Fibroblast of skin of left quadriceps (primary cell): ENCODE results near the gene CSNK1G2.
A peak's percentile ranks its signal among the peaks of the same experiment; 100 is the strongest.

Experiments
- DNase-seq, 2 experiments: peaks; one replicate each; pipeline ENCODE4 v3.0.0-alpha.2; 2013; ENCODE audit warnings: low read depth in 2 of 2

Gene CSNK1G2

DNA sequence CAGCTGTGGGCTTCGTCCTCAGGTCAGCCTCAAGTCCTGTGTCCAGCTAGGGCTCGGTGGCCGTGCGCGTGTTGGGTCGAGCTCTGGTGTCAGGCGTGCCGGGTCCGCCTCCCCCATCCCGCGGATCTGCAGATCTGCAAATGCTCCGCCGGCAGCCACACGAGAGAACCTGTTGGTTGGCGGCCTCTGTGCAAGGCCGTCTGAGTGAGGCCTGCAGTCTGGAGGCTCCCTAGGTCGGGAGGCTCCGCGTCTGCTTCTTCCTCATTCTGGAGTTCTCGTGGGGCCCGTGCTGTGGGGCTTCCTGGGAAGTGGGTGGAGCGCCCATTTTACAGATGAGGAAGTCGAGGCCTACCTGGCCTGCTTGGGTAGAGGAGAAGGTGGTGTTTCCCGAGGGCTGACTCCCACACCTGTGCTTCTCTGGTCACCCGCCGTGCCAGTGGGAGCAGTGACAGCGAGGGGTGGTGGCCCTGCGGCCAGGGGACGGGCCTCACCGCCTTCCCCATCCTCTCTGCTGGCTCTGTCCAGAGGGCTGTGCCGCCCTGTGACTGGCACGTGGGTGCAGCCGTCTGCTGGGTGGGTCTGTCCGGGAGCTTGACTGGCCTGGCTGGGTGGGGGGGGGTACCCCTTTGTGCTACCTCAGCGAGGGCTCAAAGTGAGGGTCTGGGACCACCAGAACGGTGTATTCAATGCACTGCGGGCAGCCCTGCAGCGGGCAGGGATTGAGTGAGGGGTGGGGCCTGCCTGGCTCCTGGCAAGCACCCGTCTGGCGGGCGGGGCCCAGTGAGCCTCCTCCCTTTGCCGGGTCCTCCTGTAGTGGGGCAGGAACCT, 3.3 kb downstream of the CSNK1G2 start:
- DNase-seq, result no peak

DNA sequence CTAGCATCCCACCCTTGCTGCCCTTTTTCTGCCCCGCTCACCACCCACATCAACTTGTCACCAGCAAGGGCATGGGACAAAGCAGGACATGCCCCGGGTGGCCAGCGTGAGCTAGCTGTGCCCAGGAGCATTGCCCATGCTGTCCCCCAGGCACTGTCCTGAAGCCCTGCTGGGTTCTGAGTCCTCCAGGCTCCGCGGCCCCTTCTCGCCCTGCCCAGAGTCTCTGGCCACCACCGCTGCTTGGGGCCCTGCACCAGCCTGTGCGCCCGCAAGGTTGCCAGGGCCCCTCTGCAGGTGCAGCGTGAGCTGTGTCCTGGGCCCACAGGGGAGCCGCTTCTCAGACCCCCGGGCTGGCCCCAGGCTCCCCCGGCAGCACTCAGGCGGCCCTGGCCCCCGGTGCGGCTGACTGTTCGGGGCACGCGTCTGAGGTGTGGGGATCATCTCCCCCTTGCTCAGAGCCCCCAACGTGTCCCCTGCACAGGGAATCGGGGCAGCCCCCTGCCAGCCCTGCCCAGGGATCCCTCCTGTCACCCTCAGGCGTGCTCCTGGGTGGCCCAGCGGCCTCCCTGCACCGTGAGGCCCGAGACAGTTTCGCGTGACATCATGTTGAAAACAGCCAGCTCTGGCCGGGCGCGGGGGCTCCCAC, 4.1 kb downstream of the CSNK1G2 start:
- DNase-seq, result no peak

DNA sequence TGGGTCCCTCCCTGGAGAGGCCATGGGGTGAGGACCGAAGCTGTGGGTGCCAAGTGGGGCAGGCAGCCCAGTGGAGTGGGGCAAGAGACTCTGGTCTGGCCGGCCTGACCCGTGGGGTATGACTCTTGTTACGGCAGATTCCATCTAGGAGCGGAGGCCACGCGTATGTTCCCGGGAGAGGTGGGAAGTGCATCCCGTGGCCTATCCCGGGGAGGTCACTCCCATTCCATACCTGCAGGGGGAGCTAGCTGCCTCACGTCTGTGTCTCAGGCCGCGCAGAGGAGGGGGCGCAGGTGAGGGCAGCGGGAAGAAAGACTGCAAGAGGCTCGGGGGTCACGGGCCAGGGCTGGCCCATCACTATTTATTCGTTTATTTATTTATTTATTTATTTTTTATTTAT, 4.9 kb downstream of the CSNK1G2 start:
- DNase-seq, result peak in 1 of 2 experiments; percentile 6

DNA sequence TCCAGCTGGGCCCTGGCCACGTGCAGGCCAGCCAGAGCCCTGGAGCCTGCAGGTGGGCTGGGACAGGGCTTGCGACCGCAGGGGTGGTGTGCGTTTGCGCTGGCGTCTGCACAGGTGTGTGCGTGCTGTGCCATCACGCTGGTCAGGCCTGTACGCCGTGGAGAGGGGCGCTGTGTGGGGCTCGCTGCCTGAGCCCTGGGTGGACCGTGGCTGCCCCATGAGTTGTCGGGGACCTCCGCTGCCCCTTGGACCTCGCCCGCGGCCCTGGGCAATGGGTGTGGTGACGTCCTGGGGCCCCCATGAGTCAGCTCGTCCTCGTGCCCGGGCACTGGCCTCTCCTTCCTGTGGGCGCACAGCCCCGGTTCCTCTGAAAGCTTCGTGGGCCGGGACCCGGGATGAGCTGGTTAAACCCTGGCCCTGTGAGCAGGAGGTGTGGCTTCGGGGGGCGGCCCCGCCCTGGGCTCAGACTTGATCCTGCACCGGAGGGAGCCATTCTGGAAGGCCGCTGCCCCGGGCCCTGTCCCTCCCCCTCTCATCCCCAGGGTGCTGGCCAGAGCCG, 6.8 kb downstream of the CSNK1G2 start:
- DNase-seq, result no peak

DNA sequence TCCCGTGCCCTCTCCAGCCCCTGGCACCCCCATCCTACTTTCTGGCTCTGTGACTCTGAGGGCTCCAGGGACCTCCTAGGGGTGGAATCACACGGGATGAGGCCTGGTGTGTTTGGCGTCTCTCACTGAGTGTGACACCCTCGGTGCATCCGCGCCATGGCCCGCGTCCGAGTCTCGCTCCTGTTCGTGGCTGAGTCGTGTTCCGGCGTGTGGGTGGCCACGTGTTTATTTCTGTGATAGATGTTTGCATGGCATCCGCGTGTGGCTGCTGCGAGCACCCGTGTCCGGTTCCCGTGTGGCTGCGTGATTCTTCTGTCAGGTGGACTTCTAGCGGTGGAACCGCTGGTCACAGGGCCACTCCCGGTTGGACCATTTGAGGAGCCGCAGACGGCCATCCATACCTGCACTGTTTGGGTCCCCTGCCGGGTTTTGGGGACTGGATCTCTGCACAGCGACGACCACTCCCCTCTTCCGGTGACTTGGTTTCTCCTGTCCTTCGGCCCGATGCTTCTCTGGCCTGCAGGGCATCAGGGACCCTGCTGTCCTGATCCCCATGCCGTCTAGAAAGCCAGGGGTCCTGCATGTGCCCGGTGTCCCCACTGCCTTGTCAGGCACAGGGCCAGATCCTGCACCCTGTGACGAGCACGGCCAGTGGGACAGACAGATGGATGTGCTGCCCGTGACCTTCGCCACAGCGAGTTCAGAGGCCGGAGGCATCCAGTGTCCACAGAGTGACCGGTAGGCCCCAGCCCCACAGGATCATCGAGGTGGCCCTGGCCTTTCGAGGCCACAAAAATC, 8.5 kb downstream of the CSNK1G2 start:
- DNase-seq, result no peak

DNA sequence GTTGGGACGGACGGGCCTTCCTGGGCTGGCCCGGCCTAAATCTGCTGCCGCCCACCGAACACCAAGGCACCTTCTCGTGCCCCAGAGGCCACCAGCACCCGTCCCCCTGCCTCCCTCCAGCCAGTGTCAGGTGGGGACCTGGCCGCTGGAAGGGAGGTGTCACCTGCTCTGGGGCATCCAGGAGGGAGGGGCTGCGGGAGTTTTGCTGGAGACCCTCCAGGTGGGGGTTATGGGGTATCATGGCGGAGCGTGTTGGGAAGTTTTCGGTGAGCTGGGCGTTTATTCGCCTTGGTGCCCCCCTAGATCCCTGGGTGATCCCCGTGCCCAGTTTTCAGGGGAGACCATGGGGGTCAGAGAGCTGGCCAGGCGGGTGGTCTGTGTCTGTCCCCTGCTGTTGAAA, 9.7 kb downstream of the CSNK1G2 start:
- no peak for DNase-seq

DNA sequence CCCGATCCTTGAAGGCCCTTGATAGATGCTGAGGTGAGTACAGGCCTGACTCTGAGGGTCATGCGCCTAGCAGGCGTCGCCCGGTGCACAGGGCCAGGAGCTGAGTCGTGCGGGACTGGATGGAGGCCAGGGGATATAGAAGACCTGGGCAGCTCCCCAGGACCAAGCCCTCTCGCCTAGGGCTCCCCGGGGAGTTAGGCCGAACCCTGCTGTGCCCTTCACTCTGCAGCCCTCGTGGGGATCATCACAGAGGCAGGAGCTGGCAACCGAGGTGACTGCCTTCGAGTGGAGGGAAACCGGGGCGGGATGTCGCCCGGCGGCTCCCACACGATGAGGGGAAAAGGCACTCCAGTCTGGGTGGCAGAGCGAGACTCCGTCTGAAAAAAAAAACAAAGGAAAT, 11.7 kb downstream of the CSNK1G2 start:
- DNase-seq, result no peak

DNA sequence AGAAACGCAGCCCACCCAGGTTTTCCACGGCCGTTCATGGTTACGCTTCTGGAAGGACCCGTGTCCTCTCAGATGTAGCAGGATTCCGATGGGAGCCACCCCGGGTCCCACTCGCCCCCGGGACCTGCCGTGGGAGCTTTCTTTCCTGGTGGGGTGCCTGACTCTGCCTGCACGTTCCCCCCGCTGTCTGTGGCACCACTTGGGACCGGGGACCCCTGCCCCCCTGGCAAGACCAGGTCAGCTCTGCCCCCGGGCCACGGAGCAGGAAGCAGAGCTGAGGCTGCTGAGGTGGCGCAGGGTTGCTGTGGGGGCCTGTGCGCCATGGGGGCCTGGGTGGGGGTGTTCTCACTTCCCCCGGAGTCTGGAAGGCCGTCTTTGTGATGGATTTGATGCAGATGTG, 12.1 kb downstream of the CSNK1G2 start:
- DNase-seq, result no peak

DNA sequence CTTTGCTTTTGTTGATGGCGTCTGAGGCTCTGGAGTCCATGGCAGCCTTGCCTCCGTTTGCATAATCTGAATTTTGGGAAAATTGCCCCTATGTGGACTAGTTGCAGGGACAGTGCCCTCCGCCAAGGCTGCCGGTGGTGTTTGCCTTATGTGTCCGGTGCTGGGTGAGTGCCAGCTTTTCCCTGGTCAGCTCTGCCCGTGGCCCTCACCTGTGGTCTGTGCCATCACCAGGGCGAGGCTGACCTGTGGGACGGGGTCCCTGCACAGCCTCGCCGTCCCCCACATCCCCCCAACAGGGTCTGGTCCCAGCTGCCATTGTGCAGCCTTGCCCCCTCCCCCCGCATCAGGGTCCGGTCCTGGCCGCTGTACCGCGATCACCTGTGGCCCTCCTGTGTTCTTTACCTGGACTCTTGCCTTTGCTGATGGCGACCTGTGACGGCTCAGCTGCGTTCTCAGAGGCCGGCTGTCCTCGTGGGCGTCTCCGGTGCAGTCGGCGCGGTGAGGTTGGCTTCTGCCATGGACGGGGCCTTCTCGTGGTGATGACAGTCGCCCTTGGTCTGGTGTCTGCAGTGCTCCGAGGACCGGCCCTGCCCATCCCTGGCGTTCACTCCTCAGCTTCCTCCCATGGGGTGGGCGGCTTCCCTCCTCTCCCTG, 12.6 kb downstream of the CSNK1G2 start:
- no peak for DNase-seq

DNA sequence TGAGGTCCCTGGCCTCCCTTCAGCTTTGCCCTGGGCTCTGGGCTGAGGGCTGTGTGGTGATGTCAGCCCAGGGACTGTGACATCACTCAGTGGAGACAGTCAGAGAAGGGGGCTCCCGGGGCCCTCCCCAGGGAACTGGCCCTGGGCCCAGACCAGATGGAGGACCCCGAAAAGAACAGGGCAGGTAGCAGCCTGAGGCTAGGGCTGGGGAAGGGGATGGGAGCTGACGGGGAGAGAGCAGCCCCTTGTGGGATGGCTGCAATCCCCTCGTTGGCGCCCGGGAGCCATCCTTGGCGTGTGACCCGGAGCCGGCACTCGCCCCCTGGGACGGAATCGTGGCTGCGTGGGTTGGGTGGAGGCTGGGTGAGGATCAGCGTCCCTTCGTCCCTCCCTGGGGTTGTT, 13.6 kb downstream of the CSNK1G2 start:
- DNase-seq, result no peak

DNA sequence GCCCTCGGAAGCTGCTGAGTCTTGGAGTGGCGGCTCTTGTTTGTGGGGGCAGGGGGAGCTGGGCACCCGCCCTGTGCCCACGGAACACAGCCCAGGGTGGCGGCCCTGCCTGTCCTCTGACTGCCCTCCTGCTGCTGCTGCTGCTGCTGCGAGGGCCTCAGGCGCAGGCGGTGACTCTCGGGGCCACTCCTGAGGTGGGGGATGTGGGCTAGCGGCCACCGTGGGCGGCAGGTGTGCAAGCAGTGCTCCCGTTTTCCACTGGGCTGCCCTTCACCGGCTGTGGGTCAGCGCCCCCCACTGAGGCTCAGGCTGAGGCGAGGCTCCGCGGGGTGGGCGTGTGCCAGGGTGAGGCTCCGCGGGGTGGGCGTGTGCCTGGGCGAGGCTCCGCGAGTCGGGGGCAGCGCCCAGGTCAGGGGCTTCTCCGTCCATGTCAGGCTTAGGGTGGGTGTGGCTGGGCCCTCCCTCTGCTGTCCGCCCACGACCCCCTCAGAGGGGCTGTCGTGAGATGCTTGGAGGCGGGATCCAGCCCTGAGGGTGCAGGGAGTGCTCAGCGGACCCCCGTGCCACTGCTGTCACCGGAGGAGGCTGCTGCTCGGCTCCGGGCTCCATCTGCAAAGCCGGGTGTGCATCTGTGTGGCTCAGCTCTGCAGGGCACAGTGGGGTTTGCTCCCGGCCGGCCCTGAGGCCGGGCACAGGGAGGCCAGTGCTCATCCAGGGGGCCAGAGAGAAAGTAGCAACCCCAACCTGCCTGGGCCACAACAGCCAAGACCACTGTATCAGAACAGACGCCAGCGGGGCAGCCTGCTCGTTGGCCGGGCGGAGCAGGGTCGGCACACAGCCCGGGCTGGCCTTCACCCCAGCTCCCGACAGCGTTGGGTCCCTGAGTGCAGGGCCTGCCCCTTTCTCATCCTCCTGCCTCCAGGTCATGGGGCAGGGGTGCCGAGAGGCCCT, 14.5 kb downstream of the CSNK1G2 start:
- DNase-seq, result no peak

DNA sequence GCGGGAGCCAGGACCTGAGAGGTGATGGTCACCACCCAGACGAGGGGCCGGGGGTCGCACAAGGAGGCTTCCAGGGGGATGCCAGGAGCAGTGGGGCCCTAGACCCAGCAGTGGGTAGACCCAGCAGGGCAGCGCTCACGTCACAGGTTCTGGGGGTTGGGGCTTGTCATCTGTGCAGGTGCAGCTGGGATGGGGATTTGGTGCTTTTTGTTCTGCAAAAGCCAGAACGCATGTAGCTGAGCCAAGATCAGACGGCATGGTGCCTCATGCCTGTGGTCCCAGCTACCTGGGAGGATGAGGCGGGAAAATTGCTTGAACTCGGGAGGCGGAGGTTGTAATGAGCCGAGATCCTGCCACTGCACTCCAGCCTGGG, 15.1 kb downstream of the CSNK1G2 start:
- DNase-seq, result no peak

DNA sequence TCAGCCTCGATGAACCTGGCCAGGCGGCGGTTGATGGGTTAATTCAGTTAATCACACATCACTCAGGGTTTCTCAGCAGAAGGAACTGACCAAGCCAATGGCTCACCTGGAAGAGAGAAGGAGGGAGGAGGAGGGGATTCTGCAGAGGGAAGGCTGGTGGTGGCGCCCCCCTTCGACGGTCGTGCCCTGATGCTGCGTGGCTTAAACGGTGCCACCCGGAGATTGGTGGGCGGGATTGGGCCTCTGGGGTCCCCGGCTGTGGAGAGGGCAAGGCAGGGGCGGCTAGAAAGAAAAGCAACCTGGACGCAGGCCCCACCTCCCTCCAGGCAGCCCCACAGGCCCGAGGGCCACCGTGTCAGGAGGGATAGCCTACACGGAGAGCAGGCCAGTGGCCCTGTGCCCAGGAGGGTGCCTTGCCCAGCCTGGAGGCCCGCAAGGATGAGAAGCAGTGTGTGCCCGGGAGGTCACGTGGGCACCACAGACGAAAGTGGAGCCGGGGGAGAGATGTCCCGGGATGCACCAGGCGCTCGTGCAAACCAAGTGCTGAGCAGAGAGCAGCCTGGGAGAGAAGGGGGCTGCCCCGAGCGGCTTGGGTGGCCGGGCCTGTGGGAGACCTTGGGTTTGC, 16.0 kb downstream of the CSNK1G2 start:
- DNase-seq, result no peak

DNA sequence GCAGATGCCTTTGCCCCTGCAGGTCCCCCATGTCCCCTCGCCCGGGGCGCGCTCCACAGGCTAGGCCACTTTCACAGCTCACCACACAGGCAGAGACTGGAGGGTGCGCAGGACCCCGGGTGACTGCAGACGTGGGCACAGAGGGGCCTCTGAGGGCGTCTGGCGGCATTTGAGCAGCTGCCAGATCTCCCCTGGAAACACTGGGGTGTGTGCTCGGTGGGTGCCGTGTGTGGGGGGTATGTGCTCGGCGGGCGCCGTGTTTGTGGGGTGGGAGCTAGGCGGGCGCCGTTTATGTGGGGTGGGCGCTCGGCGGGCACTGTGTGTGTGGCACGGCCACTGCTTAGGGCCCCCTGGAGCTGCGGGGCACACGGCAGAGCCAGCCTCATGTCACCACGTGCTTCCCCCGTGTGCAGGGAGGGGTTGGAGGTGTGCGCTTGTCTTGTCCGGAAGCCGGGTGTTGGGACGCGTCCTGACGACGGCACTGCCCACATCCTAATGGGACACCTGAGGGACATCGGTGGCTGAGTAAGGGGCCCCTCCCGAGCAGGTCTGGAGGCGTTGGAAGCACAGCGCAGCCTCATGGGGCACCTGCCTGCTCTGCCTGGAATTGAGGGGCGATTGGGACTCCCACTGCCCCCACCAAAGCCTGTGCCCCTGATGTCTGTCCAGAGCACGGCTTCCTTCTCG, 16.7 kb downstream of the CSNK1G2 start:
- DNase-seq, result no peak

DNA sequence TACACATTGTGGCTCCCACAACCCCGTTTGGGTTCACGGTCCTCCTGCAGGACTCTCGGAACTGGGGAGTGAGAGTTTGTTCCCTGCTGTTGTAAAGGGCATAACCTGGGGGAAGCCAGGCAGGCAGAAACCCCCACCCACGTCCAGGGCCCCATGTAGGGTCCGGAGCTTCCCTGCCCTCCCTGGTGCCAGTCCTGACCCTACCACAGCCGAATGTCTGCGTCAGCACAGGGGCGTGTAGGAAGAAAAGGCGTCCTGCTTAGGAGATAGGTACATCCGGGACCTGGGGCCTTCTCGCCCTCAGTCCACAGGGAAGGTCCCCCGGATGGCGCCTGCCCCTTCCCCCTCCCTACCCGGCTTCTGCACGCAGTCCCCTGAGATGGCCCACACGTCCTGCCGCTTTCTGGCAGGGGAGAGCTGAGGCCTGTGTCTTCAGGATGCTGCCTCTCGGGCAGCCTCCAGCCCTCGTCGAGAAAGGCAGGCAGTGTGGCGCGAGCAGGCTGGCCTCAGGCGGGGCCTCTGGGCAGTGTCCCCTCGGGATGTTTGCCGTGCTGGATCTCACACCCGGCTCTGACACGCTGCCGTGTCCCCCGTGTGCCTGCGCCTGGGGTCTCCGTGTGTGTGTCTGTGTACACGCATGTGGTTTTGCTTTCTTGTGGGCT, 19.1 kb downstream of the CSNK1G2 start:
- no peak for DNase-seq

DNA sequence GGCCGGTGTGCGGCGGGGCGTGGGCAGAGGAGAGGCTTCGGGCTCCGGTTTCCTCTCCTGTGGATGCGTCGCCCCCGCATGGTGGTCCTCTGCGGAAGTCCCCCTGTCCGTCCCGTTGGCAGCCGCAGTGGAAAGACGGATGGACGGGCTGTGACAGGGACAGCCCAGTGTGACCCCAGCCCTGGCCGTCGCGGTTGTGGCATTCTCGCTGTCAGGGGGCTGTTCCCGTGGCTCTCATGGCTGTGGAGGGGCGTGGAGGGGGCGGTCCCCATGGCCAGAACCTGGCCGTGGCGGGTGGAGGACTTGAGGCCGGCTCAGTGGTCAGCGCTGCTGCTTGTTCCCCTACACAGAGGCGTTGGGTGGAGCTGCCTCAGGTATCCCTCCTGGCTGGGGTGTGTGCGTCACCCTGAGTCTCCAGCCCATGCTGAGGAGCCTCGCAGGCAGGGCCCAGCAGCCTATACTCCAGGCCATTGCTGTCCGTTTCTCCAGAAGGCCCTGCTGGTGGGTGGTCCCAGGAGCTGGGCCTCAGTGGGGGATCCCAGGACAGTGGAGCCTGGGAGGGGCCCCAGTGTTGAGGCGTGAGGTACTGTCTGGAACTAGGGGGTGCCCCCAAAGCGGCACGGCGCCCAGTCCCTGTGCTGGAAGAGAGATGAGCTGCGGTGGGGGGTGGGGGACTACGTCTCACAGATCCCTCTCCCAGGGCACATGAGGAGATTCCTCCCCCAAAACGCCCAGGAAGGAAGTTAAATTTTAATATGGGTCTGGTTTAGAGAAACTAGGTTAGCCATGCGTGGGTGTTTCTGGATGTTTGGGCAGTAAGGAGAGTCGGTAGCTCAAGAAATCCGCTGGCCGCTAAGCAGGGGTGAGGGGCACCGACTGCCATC, 20.3 kb downstream of the CSNK1G2 start:
- no peak for DNase-seq

DNA sequence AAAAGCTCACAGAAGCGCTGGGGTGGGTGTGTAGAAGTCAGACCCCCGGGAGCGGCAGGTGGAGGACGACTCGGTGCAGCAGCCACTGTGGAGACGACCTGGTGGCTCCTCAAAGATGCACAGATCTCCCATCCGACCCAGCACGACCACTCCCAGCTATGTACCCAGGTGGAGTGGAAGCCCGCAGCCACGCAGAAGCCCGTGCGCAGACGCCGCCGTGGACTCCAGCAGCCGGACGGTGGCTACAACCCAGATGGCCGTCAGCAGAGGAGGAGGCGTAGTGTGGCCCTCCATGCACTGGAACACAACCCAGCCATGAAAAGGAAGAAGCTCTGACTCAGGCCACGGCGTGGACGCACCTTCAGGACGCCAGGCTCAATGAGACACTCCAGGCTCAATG, 21.7 kb downstream of the CSNK1G2 start:
- no peak for DNase-seq

DNA sequence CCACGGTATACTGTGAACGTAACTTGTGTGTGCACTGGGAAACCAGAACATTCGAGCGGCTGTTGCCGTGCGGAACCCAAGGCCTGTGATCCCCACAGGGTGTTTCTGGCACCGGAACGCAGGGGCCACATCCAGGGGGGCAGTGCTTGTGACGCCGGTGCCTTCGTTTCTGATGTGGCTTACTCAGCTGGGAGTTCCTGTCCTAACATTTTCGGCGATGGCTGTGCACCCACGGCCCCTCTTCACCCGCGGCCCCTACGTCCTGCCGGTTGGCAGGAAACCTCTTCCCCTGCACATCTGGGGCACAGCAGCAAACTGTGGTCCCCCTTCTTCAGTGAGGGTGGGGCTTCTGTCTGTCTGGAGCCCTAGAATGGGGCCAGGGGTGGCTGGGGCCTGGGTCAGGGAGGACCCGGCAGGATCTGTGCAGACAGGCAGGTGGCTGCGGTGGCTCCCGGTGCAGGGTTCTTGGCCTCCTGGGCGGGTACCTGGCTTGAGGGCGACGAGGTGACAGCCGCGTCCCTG, 26.2 kb downstream of the CSNK1G2 start:
- no peak for DNase-seq
